GM12873 (cell line): ENCODE results near the gene KLF11.

Source experiments
- TF ChIP-seq, protein P1 (sequence below): IDR thresholded peaks from 2 replicates; pipeline ENCODE4 v1.5.1; 2012; ENCODE audit warnings: low read depth, mild to moderate bottlenecking, moderate library complexity, low read length, control low read depth; ENCODE audit not compliant: insufficient read depth; ENCODE audit errors: missing control alignments

Gene KLF11

DNA sequence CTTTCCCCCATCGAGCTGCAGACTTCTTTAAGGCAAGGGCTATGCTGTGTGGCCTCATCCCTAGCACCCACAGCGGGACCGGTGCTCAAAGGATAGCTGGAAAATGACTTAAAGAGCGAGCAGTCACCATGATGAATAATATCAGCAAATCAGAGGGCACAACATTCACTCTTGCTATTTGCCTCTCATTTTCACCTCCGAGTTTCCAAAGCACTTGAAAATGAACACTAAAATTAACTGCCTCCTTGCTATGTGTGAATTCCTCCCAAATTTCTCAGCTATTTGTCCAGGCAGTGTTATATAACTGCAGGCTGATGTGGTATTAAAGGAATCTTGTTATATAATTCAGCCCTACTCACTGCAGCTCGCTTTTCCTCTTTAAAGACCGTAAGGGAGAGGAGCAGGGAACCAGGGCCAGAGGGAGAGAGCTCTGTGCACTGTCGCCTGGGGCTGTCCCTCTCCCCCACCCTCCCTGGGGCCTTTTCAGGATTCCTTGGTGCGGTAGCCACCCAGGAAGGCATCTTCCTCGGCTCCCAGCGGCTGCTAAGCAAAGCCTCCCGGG lies 35.4 kb downstream of the KLF11 start:
- TF ChIP-seq, protein P1, sequence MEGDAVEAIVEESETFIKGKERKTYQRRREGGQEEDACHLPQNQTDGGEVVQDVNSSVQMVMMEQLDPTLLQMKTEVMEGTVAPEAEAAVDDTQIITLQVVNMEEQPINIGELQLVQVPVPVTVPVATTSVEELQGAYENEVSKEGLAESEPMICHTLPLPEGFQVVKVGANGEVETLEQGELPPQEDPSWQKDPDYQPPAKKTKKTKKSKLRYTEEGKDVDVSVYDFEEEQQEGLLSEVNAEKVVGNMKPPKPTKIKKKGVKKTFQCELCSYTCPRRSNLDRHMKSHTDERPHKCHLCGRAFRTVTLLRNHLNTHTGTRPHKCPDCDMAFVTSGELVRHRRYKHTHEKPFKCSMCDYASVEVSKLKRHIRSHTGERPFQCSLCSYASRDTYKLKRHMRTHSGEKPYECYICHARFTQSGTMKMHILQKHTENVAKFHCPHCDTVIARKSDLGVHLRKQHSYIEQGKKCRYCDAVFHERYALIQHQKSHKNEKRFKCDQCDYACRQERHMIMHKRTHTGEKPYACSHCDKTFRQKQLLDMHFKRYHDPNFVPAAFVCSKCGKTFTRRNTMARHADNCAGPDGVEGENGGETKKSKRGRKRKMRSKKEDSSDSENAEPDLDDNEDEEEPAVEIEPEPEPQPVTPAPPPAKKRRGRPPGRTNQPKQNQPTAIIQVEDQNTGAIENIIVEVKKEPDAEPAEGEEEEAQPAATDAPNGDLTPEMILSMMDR = no peak

DNA sequence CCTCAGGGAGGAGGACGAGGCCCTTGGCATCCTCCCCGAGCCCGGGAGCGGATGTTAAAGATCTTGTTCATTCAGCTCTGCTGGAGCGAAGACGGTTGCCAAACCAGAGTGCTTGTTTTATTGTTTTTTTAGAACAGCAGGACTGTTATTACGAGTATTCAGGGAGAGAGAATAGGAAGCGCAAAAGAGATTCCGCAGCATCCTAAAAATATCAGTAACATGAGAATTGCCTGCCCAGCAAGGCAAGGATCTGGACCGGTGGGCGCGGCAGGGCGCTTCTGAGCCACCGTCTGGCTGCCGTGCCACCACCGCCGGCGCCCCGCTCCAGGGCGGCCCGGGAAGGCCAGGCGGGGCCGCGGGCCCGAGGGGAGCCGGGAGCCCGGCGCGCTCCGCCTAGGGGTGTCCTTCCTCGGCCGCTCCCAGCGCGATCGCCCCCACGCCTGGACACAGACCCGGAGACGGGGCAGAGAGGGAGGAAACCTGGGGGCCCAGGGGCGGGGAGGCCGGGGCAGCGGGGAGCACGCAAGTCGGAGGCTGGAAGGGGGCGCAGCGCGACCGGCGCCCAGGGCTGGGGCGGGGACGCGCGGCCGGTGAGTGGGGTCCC lies 36.0 kb downstream of the KLF11 start:
- TF ChIP-seq, protein P1 = no peak

DNA sequence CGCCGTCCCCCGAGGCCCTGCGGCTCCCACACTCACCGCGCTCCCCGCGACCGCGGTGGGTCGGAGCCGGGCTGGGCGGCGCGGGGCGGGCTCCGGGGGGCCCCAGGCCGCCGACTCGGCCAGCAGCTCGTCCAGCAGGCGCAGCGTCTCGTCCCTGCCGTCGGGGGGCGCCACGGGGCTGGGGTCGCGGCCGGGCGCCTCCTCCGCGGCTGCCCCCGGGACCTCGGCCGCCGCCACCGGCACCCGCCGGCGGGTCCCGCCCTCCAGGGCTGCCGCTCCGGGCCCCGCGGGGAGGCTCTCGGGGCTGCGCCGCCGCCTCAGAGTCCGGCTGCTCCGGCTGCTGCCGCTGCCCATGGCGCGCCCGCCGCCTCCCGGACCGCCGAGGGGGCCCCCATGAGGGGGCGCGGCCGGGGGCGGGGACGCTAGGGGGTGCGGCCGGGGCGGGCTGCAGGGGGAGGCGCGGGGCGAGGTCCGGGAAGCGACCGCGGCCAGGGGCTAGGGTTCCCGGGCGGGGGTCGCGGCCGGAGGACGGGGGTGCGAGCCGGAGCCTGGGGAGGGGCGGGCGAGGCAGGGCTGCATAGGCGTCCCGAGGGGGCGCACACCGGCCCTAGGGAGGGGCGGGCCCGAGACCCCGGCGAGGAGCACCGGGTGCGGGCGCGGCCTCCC lies 36.7 kb downstream of the KLF11 start, which contains the start of gene CYS1:
Gene CYS1, minus strand, starts transcription at position 542 of the 666 bp plus-strand sequence. Its CDS starts 188 bp downstream, at position 354.
- TF ChIP-seq, protein P1 = no peak

DNA sequence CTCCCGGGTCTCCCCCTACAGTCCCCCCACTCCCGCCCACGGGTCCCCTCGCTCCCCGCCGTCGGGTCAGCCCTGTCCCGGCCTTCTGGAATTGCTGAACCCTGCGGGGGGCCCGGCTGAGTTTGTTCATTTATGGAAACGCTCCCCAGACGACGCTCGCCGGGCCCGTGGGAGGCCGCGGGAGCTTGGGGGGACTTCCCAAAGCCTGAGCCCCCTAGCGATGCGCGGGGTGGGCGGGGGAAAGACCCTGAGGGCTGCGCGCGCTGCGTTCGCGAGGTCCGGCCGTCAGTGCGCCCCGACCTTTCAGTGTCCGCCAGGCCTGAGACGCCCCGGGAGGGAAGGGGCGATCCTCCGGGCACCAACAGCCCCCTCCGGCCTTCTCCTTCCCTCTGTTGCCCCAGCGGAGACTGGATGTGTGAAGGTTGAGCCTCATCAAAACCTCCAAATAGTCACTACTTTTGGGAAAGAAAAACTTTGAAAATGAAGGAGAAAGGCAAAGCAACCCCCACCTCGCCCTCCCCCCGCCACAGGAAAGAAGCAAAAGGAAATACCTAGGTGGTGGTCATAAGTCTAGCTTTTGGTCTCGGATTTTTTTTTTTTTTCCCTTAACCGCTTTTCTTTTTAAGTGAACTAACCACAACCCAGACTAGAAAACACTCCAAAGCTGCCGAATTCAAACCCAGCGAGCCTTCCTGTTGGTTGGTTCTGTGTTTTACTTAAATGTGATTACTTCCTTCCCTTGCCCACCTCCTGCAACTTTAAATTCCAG lies 37.4 kb downstream of the KLF11 start:
- TF ChIP-seq, protein P1 = no peak

DNA sequence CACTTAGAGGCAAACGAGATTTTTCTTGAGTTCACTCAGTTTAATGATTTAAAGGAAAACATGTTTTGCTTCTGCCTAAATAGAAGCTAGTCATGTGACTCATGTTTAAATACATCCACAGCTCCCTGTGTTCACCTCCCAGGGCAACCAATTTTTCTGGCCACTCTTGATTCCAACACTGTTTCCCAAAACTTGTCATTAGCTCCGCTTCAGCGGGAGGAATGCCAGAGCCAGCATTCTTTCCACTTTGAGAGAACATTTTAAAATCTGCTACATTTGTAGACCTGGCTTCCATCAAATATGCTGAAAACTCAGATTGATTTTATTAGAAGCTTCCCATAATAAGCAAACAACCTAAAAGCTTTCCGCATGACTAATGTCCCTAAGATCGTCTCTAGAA lies 39.7 kb downstream of the KLF11 start:
- TF ChIP-seq, protein P1 = no peak

DNA sequence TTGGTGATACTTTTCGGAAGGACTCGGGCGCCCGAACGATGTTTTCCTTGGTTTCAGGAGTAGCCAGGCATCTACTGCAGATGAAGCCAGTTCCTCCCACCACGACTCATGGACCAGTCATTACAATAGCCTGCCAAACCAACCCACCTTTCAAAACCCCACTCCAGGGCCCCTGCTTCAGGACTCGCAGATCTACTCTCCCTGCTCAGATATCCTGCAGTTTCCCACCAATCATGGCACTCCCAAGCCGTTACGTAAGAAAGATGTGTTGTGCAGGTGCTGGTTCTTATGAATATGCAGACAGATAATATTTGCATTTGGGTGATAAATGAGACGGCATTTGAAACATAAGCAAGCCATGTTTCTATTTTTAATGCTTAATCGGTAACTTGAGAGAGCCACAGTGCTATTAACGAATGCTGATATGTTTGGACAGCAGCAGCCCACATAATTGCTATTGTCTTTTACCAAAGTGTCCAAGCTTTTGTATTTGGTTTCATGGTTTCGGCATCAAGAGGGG lies 40.4 kb downstream of the KLF11 start:
- TF ChIP-seq, protein P1 = no peak
